Measurements from ENCODE around the gene FAM53B. TPM values are rescaled to one million over a fixed set of nuclear protein-coding genes. Genes with fewer than 3 reads are reported as not detected.

FAM53B gene
- total RNA-seq, 2 donors from 2014 or later = 19.3 to 22.6 TPM

DNA sequence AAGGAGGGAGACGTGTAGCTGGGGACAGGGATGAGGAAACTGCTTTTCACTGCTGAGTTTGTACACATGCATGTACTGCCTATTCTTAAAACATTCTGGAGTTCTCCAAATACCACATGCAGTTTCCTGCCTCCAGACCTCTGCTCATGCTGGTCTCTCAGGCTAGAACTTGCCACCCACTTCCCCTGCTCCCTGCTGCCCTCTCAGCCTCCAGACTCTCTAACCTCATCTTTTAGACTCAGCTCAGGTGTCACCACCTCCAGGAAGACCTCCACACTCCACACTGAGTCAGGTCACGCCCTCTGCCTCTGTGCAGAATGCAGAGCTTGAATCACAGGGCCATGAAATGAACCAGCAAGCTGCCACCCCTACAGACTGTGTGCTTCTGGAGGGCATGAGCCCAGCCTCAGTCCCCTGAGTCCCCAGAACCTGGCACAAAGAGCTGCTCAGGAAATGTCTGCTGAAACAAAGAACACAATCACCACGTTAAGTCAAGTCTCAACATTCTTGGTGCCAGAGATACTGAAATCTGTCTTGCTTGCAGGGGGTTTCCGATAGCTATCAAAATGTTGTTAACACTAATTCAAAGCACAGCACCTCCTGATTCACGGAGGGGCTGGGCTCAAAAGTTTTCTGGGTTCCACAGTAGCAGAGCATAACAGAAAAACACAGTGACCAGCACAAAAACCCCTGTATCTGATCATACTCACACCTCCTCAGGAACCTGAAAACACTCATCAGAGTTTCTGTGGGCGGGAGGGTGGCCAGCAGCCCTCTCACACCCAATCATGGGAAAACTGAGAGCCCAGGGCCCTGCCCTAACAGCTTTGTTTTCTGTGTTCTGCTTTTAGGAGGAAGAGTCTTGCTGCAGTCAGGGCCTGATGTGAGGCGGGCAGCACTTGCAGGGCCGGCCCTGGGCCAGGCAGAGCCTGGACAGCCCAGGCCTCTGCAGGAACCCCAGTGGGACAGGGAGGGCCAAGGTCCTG lies 21.1 kb downstream of the FAM53B start:
- Mint-ChIP-seq H3K4me3 (no peak overlapping the region), H3K27ac (peak overlapping the region; percentile 96), H3K9me3 (no peaks in the 10 kb centered on the region), H3K36me3 (ENCODE audit: low read depth) (peaks cover 7% of the 10 kb centered on the region), H3K27me3 (ENCODE audit: insufficient read depth) (no peaks in the 10 kb centered on the region), H3K4me1 (peaks cover 38% of the 10 kb centered on the region)
- WGBS, 2 experiments (ENCODE audit: insufficient coverage in 1 of 2, insufficient read length in 1 of 2) = 78 to 91% methylated on average over 6 to 8 of the region's 8 CpGs
- Histone ChIP-seq H3K36me3 (ENCODE audit: control insufficient read depth, insufficient read depth, low read length) (peaks cover 5% of the 10 kb centered on the region), H3K9me3 (ENCODE audit: control insufficient read depth, low read length) (no peaks in the 10 kb centered on the region), H3K27me3 (ENCODE audit: control insufficient read depth, insufficient read depth, low read length, poor library complexity, severe bottlenecking) (no peaks in the 10 kb centered on the region), H3K4me1 (ENCODE audit: control insufficient read depth, insufficient read depth, low read length) (peaks cover 21% of the 10 kb centered on the region), H3K27ac (ENCODE audit: low read depth, low read length) (peak overlapping the region; percentile 16), H3K4me3 (ENCODE audit: low read length) (no peak overlapping the region), H3K9ac (ENCODE audit: extremely low read depth, low read length, poor library complexity, severe bottlenecking) (peak overlapping the region; percentile 9)
- TF ChIP-seq, protein P1, sequence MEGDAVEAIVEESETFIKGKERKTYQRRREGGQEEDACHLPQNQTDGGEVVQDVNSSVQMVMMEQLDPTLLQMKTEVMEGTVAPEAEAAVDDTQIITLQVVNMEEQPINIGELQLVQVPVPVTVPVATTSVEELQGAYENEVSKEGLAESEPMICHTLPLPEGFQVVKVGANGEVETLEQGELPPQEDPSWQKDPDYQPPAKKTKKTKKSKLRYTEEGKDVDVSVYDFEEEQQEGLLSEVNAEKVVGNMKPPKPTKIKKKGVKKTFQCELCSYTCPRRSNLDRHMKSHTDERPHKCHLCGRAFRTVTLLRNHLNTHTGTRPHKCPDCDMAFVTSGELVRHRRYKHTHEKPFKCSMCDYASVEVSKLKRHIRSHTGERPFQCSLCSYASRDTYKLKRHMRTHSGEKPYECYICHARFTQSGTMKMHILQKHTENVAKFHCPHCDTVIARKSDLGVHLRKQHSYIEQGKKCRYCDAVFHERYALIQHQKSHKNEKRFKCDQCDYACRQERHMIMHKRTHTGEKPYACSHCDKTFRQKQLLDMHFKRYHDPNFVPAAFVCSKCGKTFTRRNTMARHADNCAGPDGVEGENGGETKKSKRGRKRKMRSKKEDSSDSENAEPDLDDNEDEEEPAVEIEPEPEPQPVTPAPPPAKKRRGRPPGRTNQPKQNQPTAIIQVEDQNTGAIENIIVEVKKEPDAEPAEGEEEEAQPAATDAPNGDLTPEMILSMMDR (conservative IDR thresholded peaks at IDR 0.05) = no peak
- DNase-seq = no peak

DNA sequence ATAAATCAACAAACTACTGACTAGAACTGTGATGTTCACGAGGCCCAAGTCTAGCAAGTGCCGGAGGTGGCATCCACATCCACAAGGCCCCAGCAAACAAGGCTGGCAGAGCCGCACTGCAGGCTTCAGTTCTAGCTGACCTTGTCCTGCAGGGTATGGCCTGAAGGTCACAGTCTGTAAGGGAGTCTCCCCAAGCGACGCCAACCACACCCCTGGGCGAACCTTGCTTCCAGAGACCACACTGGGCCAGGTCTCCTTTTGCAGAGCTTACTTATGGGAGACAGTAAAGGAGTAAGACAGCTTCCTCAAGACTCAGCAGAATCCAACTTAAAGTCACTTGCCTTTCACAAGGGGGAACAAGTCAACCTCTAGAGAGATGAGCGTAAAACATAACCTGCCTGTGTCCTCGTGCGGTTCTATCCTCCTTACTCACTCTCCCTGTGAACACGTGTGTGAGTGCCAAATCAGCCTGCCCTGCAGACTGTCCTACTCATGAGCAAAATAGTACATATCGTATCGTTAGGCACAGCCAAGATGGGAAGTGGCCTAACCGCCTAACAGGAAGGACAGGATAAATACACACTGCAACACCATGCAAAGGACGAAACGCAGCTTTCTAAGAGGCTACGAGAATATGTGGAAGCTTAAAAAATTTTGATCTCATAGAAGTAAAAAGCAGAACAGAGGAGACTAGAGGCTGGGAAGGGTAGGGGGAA lies 22.7 kb downstream of the FAM53B start:
- Histone ChIP-seq H3K9ac (ENCODE audit: extremely low read depth, low read length, poor library complexity, severe bottlenecking) (no peak overlapping the region), H3K27me3 (ENCODE audit: control insufficient read depth, insufficient read depth, low read length, poor library complexity, severe bottlenecking) (no peaks in the 10 kb centered on the region), H3K9me3 (ENCODE audit: control insufficient read depth, low read length) (no peaks in the 10 kb centered on the region), H3K27ac (ENCODE audit: low read depth, low read length) (no peak overlapping the region), H3K4me3 (ENCODE audit: low read length) (no peak overlapping the region), H3K36me3 (ENCODE audit: control insufficient read depth, insufficient read depth, low read length) (peaks cover 5% of the 10 kb centered on the region), H3K4me1 (ENCODE audit: control insufficient read depth, insufficient read depth, low read length) (peaks cover 21% of the 10 kb centered on the region)
- Mint-ChIP-seq H3K36me3 (ENCODE audit: low read depth) (peaks cover 7% of the 10 kb centered on the region), H3K27me3 (ENCODE audit: insufficient read depth) (no peaks in the 10 kb centered on the region), H3K27ac (no peak overlapping the region), H3K4me3 (no peak overlapping the region), H3K9me3 (no peaks in the 10 kb centered on the region), H3K4me1 (peaks cover 42% of the 10 kb centered on the region)
- DNase-seq = no peak
- WGBS, 2 experiments (ENCODE audit: insufficient coverage in 1 of 2, insufficient read length in 1 of 2) = 93 to 98% methylated on average over 14 to 16 of the region's 16 CpGs
- TF ChIP-seq, protein P1 (conservative IDR thresholded peaks at IDR 0.05) = no peak

DNA sequence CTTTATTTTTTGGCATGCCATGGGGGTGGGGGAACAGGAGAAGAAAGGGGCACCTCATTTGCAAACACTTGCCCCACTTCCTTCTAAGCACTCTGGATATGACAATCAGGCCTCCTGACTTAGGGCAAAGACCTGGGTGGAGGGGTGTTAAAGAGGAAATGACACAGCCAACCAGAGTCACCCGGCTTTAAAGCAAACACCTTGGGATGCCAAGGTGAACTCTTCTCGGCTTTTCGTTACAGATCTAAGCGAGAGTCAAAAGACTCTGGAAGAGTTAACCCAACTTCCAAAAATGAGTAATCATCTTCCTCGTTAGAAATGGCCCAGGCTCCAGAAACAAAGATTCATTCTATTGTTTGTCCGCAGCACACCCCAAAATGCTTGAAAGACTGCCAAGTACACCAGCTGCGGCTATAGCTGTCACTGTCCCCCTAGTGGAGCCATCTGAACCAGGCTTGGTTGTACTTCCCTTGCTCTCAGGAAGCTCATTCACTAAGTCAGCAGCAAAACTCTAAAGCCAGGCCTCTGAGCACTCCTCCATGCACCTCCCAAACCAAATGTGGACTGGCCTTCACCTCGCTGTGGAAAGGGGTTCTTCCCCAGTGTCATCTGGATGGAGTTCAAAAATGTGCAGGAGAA lies 24.8 kb downstream of the FAM53B start:
- 92 to 98% methylated on average over 8 of the region's 8 CpGs for WGBS, 2 experiments (ENCODE audit: insufficient coverage in 1 of 2, insufficient read length in 1 of 2)
- Mint-ChIP-seq H3K4me1 (peaks cover 43% of the 10 kb centered on the region), H3K27ac (no peak overlapping the region), H3K27me3 (ENCODE audit: insufficient read depth) (no peaks in the 10 kb centered on the region), H3K4me3 (no peak overlapping the region), H3K36me3 (ENCODE audit: low read depth) (peaks cover 5% of the 10 kb centered on the region), H3K9me3 (no peaks in the 10 kb centered on the region)
- H3K9ac ChIP-seq (ENCODE audit: extremely low read depth, low read length, poor library complexity, severe bottlenecking) = no peak overlapping the region
- H3K4me3 ChIP-seq (ENCODE audit: low read length) = no peak overlapping the region
- peak; percentile 79 for DNase-seq
- no peaks in the 10 kb centered on the region for H3K27me3 ChIP-seq (ENCODE audit: control insufficient read depth, insufficient read depth, low read length, poor library complexity, severe bottlenecking)
- peaks cover 5% of the 10 kb centered on the region for H3K36me3 ChIP-seq (ENCODE audit: control insufficient read depth, insufficient read depth, low read length)
- no peaks in the 10 kb centered on the region for H3K9me3 ChIP-seq (ENCODE audit: control insufficient read depth, low read length)
- TF ChIP-seq, protein P1 (conservative IDR thresholded peaks at IDR 0.05) = peak; percentile 74
- peaks cover 21% of the 10 kb centered on the region for H3K4me1 ChIP-seq (ENCODE audit: control insufficient read depth, insufficient read depth, low read length)
- H3K27ac ChIP-seq (ENCODE audit: low read depth, low read length) = no peak overlapping the region
